ENCODE data around the gene MSANTD4.

Gene MSANTD4

GRCh38 chr11:105968021-105968697, 53.9 kb downstream of the MSANTD4 start:
- no peak for TF ChIP-seq CEBPB (IDR thresholded peaks at IDR 0.05)
- TF ChIP-seq CREB1 (IDR thresholded peaks at IDR 0.05; ENCODE audit: low read depth) = no peak
- TF ChIP-seq TCF12 (IDR thresholded peaks at IDR 0.05; ENCODE audit: low read depth) = no peak

- TF ChIP-seq TCF12 (IDR thresholded peaks at IDR 0.05; ENCODE audit: low read depth) = no peak
- TF ChIP-seq EP300 (IDR thresholded peaks at IDR 0.05; ENCODE audit: borderline replicate concordance) = no peak
- no peak for TF ChIP-seq CEBPB (IDR thresholded peaks at IDR 0.05)
- TF ChIP-seq ZBTB7A (IDR thresholded peaks at IDR 0.05; ENCODE audit: low read depth) = no peak
- TF ChIP-seq RAD21 (IDR thresholded peaks at IDR 0.05; ENCODE audit: low read depth) = no peak
- no peak for TF ChIP-seq TAF1 (IDR thresholded peaks at IDR 0.05; ENCODE audit: low read depth)
- no peak for TF ChIP-seq FOXM1 (IDR thresholded peaks at IDR 0.05; ENCODE audit: borderline replicate concordance, low read depth)
- no peak for TF ChIP-seq NFIC (IDR thresholded peaks at IDR 0.05)
- no peak for TF ChIP-seq YY1 (IDR thresholded peaks at IDR 0.05; ENCODE audit: low read depth)
- TF ChIP-seq EGR1 (IDR thresholded peaks at IDR 0.05) = no peak
- no peak for TF ChIP-seq USF1 (IDR thresholded peaks at IDR 0.05)
- no peak for TF ChIP-seq REST (IDR thresholded peaks at IDR 0.05; ENCODE audit: low read depth)
- no peak for TF ChIP-seq MAX (IDR thresholded peaks at IDR 0.05)
Observed at GRCh38 chr11:105960252-105961245, 61.5 kb downstream of the MSANTD4 start.

All from Ishikawa (cell line).